ENCODE results near the gene GIPC3.

The GIPC3 gene

GRCh38 chr19:3613818-3614661 lies 28.8 kb downstream of the GIPC3 start:
- no peak for DNase-seq
- WGBS (ENCODE audit: insufficient coverage), result 94% methylated on average over 25 of the region's 39 CpGs
- Histone ChIP-seq H3K36me3 (ENCODE audit: control insufficient read depth in 4 of 4, insufficient read depth in 4 of 4, low read length in 3 of 4) (peaks cover 0 to 44% (median 23%) of the 10 kb centered on the region in 4 experiments), H3K9me3 (ENCODE audit: control extremely low read depth in 1 of 5, control insufficient read depth in 4 of 5, insufficient read depth in 2 of 5, low read depth in 1 of 5, low read length in 4 of 5) (no peaks in the 10 kb centered on the region), H3K27ac (ENCODE audit: insufficient read depth in 1 of 2, low read depth in 1 of 2, low read length in 2 of 2, poor library complexity in 1 of 2, severe bottlenecking in 2 of 2) (no peak overlapping the region), H3K4me1 (ENCODE audit: control extremely low read depth in 1 of 4, control insufficient read depth in 4 of 4, insufficient read depth in 4 of 4, low read length in 3 of 4) (peaks cover 0 to 35% (median 31%) of the 10 kb centered on the region in 4 experiments), H3K27me3 (replicated peaks in 2 of 5; ENCODE audit: control insufficient read depth in 4 of 5, insufficient read depth in 5 of 5, low read length in 4 of 5) (no peaks in the 10 kb centered on the region), H3K4me3 (ENCODE audit: control insufficient read depth in 1 of 7, extremely low read depth in 1 of 7, insufficient read depth in 4 of 7, low read depth in 2 of 7, low read length in 6 of 7) (no peak overlapping the region)
- CTCF ChIA-PET, result interaction anchor here (0.6 kb wide), 1 partner anchor 28 kb away, joined by 3 read pairs; no protein-coding TSS in a partner anchor
- POLR2A ChIA-PET, result no interaction called here

- H3K36me3 ChIP-seq (ENCODE audit: control insufficient read depth in 4 of 4, insufficient read depth in 4 of 4, low read length in 3 of 4), result peaks cover 0 to 51% (median 28%) of the 10 kb centered on the region in 4 experiments
- H3K4me3 ChIP-seq (ENCODE audit: control insufficient read depth in 1 of 7, extremely low read depth in 1 of 7, insufficient read depth in 4 of 7, low read depth in 2 of 7, low read length in 6 of 7), result no peak overlapping the region
- no peak overlapping the region for H3K27ac ChIP-seq (ENCODE audit: insufficient read depth in 1 of 2, low read depth in 1 of 2, low read length in 2 of 2, poor library complexity in 1 of 2, severe bottlenecking in 2 of 2)
- DNase-seq, result no peak
- H3K4me1 ChIP-seq (ENCODE audit: control extremely low read depth in 1 of 4, control insufficient read depth in 4 of 4, insufficient read depth in 4 of 4, low read length in 3 of 4), result peaks cover 0 to 25% (median 24%) of the 10 kb centered on the region in 4 experiments
- H3K27me3 ChIP-seq (replicated peaks in 2 of 5; ENCODE audit: control insufficient read depth in 4 of 5, insufficient read depth in 5 of 5, low read length in 4 of 5), result no peaks in the 10 kb centered on the region
- no peaks in the 10 kb centered on the region for H3K9me3 ChIP-seq (ENCODE audit: control extremely low read depth in 1 of 5, control insufficient read depth in 4 of 5, insufficient read depth in 2 of 5, low read depth in 1 of 5, low read length in 4 of 5)
- 98% methylated on average over 11 of the region's 18 CpGs for WGBS (ENCODE audit: insufficient coverage)
- POLR2A ChIA-PET, result no interaction called here
- CTCF ChIA-PET, result interaction anchor here (8.5 kb wide), 1 partner anchor 27 kb away, joined by 91 read pairs; the partner anchor contains the start of gene GIPC3
Measured at GRCh38 chr19:3614858-3615505, 29.7 kb downstream of the GIPC3 start.

- ChIA-PET CTCF (interaction anchor here (0.9 to 8.5 kb wide), 2 partner anchors 11 to 28 kb away, joined by 4 to 91 read pairs; partner anchors contain the start of gene GIPC3), POLR2A (no interaction called here)
- Histone ChIP-seq H3K36me3 (ENCODE audit: control insufficient read depth in 4 of 4, insufficient read depth in 4 of 4, low read length in 3 of 4) (peaks cover 0 to 53% (median 31%) of the 10 kb centered on the region in 4 experiments), H3K27me3 (replicated peaks in 2 of 5; ENCODE audit: control insufficient read depth in 4 of 5, insufficient read depth in 5 of 5, low read length in 4 of 5) (no peaks in the 10 kb centered on the region), H3K27ac (ENCODE audit: insufficient read depth in 1 of 2, low read depth in 1 of 2, low read length in 2 of 2, poor library complexity in 1 of 2, severe bottlenecking in 2 of 2) (no peak overlapping the region), H3K4me1 (ENCODE audit: control extremely low read depth in 1 of 4, control insufficient read depth in 4 of 4, insufficient read depth in 4 of 4, low read length in 3 of 4) (peaks cover 0 to 21% (median 21%) of the 10 kb centered on the region in 4 experiments), H3K4me3 (ENCODE audit: control insufficient read depth in 1 of 7, extremely low read depth in 1 of 7, insufficient read depth in 4 of 7, low read depth in 2 of 7, low read length in 6 of 7) (no peak overlapping the region), H3K9me3 (ENCODE audit: control extremely low read depth in 1 of 5, control insufficient read depth in 4 of 5, insufficient read depth in 2 of 5, low read depth in 1 of 5, low read length in 4 of 5) (no peaks in the 10 kb centered on the region)
- DNase-seq, result no peak
- 98% methylated on average over 22 of the region's 26 CpGs for WGBS (ENCODE audit: insufficient coverage)
Measured at GRCh38 chr19:3615524-3616135, 30.4 kb downstream of the GIPC3 start.

GRCh38 chr19:3617463-3617862 lies 32.2 kb downstream of the GIPC3 start:
- POLR2A ChIA-PET, result interaction anchor here (0.6 kb wide), 1 partner anchor 138 kb away, joined by 3 read pairs; no protein-coding TSS in a partner anchor
- CTCF ChIA-PET, result interaction anchor here (1.4 to 8.5 kb wide), 3 partner anchors 9 to 73 kb away, joined by 4 to 91 read pairs (median 18); partner anchors contain the start of gene GIPC3
- H3K27ac ChIP-seq (ENCODE audit: insufficient read depth in 1 of 2, low read depth in 1 of 2, low read length in 2 of 2, poor library complexity in 1 of 2, severe bottlenecking in 2 of 2), result peak overlapping the region in 1 of 2 experiments; percentile 62
- no peaks in the 10 kb centered on the region for H3K9me3 ChIP-seq (ENCODE audit: control extremely low read depth in 1 of 5, control insufficient read depth in 4 of 5, insufficient read depth in 2 of 5, low read depth in 1 of 5, low read length in 4 of 5)
- peak overlapping the region in 5 of 7 experiments; percentile 19 to 71 (median 55) for H3K4me3 ChIP-seq (ENCODE audit: control insufficient read depth in 1 of 7, extremely low read depth in 1 of 7, insufficient read depth in 4 of 7, low read depth in 2 of 7, low read length in 6 of 7)
- DNase-seq, result peak; percentile 72 to 87 (median 86)
- WGBS (ENCODE audit: insufficient coverage), result 5% methylated on average over 19 of the region's 19 CpGs
- peaks cover 0 to 21% (median 21%) of the 10 kb centered on the region in 4 experiments for H3K4me1 ChIP-seq (ENCODE audit: control extremely low read depth in 1 of 4, control insufficient read depth in 4 of 4, insufficient read depth in 4 of 4, low read length in 3 of 4)
- H3K27me3 ChIP-seq (replicated peaks in 2 of 5; ENCODE audit: control insufficient read depth in 4 of 5, insufficient read depth in 5 of 5, low read length in 4 of 5), result no peaks in the 10 kb centered on the region
- H3K36me3 ChIP-seq (ENCODE audit: control insufficient read depth in 4 of 4, insufficient read depth in 4 of 4, low read length in 3 of 4), result peaks cover 0 to 51% (median 34%) of the 10 kb centered on the region in 4 experiments

- CTCF ChIA-PET, result interaction anchor here (1.4 to 8.5 kb wide), 3 partner anchors 10 to 73 kb away, joined by 4 to 91 read pairs (median 18); partner anchors contain the start of gene GIPC3
Measured at GRCh38 chr19:3618144-3618810, 33.0 kb downstream of the GIPC3 start.

GRCh38 chr19:3618811-3619630 lies 33.7 kb downstream of the GIPC3 start:
- no peak overlapping the region for H3K4me3 ChIP-seq (ENCODE audit: control insufficient read depth in 1 of 7, extremely low read depth in 1 of 7, insufficient read depth in 4 of 7, low read depth in 2 of 7, low read length in 6 of 7)
- DNase-seq, result no peak
- no peak overlapping the region for H3K27ac ChIP-seq (ENCODE audit: insufficient read depth in 1 of 2, low read depth in 1 of 2, low read length in 2 of 2, poor library complexity in 1 of 2, severe bottlenecking in 2 of 2)
- CTCF ChIA-PET, result interaction anchor here (3.3 to 8.5 kb wide), 2 partner anchors 10 to 31 kb away, joined by 18 to 91 read pairs; partner anchors contain the start of gene GIPC3
- H3K36me3 ChIP-seq (ENCODE audit: control insufficient read depth in 4 of 4, insufficient read depth in 4 of 4, low read length in 3 of 4), result peaks cover 0 to 51% (median 34%) of the 10 kb centered on the region in 4 experiments
- no peaks in the 10 kb centered on the region for H3K9me3 ChIP-seq (ENCODE audit: control extremely low read depth in 1 of 5, control insufficient read depth in 4 of 5, insufficient read depth in 2 of 5, low read depth in 1 of 5, low read length in 4 of 5)
- POLR2A ChIA-PET, result no interaction called here
- H3K27me3 ChIP-seq (replicated peaks in 2 of 5; ENCODE audit: control insufficient read depth in 4 of 5, insufficient read depth in 5 of 5, low read length in 4 of 5), result no peaks in the 10 kb centered on the region
- 94% methylated on average over 28 of the region's 31 CpGs for WGBS (ENCODE audit: insufficient coverage)
- peaks cover 0 to 21% (median 21%) of the 10 kb centered on the region in 4 experiments for H3K4me1 ChIP-seq (ENCODE audit: control extremely low read depth in 1 of 4, control insufficient read depth in 4 of 4, insufficient read depth in 4 of 4, low read length in 3 of 4)

More at GRCh38 chr19:3618144-3618810, 33.0 kb downstream of the GIPC3 start:
- Histone ChIP-seq H3K9me3 (ENCODE audit: control extremely low read depth in 1 of 5, control insufficient read depth in 4 of 5, insufficient read depth in 2 of 5, low read depth in 1 of 5, low read length in 4 of 5) (no peaks in the 10 kb centered on the region), H3K27me3 (replicated peaks in 2 of 5; ENCODE audit: control insufficient read depth in 4 of 5, insufficient read depth in 5 of 5, low read length in 4 of 5) (no peaks in the 10 kb centered on the region), H3K27ac (ENCODE audit: insufficient read depth in 1 of 2, low read depth in 1 of 2, low read length in 2 of 2, poor library complexity in 1 of 2, severe bottlenecking in 2 of 2) (no peak overlapping the region), H3K4me1 (ENCODE audit: control extremely low read depth in 1 of 4, control insufficient read depth in 4 of 4, insufficient read depth in 4 of 4, low read length in 3 of 4) (peaks cover 0 to 21% (median 21%) of the 10 kb centered on the region in 4 experiments), H3K4me3 (ENCODE audit: control insufficient read depth in 1 of 7, extremely low read depth in 1 of 7, insufficient read depth in 4 of 7, low read depth in 2 of 7, low read length in 6 of 7) (peak overlapping the region in 4 of 7 experiments; percentile 13 to 71 (median 61)), H3K36me3 (ENCODE audit: control insufficient read depth in 4 of 4, insufficient read depth in 4 of 4, low read length in 3 of 4) (peaks cover 0 to 50% (median 35%) of the 10 kb centered on the region in 4 experiments)
- DNase-seq, result peak in 2 of 3 donors; percentile 35 to 51
- POLR2A ChIA-PET, result interaction anchor here (0.6 kb wide), 1 partner anchor 137 kb away, joined by 3 read pairs; no protein-coding TSS in a partner anchor
- WGBS (ENCODE audit: insufficient coverage), result 45% methylated on average over 30 of the region's 31 CpGs

All from common myeloid progenitor, CD34-positive (primary cell).